GM12891 (cell line): Measurements from ENCODE around the gene SLC66A1.

Source experiments
- POLR2A ChIP-seq: IDR thresholded peaks from 2 replicates; pipeline ENCODE4 v1.6.1; 2011; ENCODE audit warnings: low read depth, low read length, control low read depth
- POLR2AphosphoS5 ChIP-seq: IDR thresholded peaks from 2 replicates; pipeline ENCODE4 v1.6.1; 2011; ENCODE audit warnings: low read depth, low read length, control low read depth
- POU2F2 ChIP-seq: IDR thresholded peaks from 2 replicates; pipeline ENCODE4 v1.6.1; 2011; ENCODE audit warnings: low read depth, mild to moderate bottlenecking, control low read depth, low read length, moderate library complexity
- TAF1 ChIP-seq: IDR thresholded peaks from 2 replicates; pipeline ENCODE4 v1.6.1; 2011; ENCODE audit warnings: low read depth, low read length, control low read depth

DNA sequence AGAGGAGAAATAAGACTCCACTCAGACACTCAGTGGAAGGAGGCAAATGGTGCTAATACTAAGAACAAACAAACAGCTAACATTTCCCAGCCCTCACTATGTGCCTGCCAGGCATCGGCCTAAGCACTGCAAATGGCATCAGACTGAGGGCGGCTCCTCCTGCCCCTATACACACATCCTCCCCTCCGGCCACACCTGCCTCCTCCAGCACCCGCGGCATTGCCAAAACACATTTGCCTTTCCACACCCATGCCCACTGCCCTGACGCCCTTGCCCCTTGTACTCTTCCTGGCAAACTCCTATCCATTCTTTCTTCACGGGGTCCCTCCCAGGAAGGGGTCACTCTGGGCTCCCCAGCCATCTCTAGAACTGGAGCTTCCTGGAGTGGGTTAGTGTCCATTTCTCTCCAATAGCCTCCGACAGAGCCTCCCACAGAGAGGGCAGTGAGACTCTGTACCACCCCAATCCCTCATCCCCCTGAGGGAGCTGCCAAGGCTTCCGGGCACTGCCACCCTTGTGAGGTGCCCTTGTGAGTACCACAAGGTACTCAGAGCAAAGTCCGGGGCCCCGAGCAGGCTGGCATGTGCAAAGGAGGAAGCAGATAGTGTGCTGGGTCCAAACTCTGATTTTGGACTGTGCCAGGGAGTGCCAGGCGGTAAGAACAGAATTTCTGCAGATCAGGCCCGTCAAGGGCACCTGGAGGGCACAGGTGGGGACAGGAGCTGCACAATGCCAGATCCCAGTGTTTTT is 24.5 kb upstream of the SLC66A1 start:
- TF ChIP-seq POLR2AphosphoS5 = no peak
- no peak for TF ChIP-seq POLR2A
- no peak for TF ChIP-seq TAF1
- TF ChIP-seq POU2F2 = no peak
